Dermis microvascular lymphatic vessel endothelial cell (primary cell): ENCODE results near the gene TUBGCP2. TPM values are rescaled to one million over a fixed set of nuclear protein-coding genes. Genes with fewer than 3 reads are reported as not detected.
"Not testable (repeated sequence)": the region's sequence is repeated elsewhere in the genome, so short reads cannot be mapped to it uniquely, and the experiment has no call there.

Experiments used
- DNase-seq, 2 donors: peaks; one replicate each; pipeline versions ENCODE4 v3.0.0 to v3.0.0-alpha.2; 2010; ENCODE audit warnings: low read depth in 2 of 2
- total RNA-seq: library from RNA; depleted of rRNA; stranded (reverse); fragments of >200 nt; gene quantifications from 2 replicates; pipeline ENCODE4 v1.2.1, GENCODE V29; 2014

The TUBGCP2 gene
- total RNA-seq, 1 donor from 2014 or later, result 29.5 TPM

DNA sequence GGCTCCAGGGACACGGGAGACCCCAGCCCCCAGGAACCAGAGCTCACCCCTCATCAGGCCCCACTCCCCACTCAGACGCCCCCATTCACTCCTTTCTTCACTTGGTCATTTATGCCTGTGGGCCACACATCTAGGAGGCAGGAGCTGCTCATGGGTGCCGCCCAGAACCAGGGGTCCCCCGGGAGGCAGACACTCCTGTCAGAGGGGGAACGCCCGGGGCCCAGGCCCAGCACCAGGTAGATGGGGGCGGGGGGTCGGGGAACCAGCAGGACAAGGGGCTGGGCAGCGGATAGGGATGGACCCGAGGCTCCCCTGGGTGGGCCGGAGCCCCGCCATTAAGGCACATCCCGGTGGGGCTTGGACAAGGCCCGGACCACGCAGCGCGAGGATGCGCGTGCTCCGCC lies 16.2 kb upstream of the TUBGCP2 start:
- DNase-seq, result no peak

DNA sequence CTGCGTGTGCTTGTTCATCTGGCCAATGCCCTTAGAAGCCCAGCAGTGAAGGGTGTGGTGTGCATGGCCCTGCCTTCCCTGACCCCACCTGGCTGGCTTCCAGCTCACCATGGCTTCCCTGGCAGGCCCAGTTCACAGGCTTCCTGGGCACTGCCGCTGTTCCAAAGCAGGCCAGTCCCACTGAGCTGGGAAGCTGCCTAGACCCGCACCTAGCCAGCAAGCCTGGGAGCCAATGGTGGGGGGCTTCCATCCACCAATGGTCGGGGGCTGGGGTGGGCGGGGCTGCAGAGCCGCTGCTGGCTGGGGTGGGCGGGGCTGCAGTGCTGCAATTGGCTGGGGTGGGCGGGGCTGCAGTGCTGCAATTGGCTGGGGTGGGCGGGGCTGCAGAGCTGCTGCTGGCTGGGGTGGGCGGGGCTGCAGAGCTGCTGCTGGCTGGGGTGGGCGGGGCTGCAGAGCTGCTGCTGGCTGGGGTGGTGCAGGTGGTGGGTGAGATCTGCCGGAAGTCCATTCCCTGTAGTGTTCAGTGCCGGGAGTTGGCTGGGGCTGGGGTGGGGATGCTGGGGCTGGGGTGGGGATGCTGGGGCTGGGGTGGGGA lies 15.6 kb upstream of the TUBGCP2 start:
- peak in 1 of 2 donors; percentile 57 for DNase-seq

DNA sequence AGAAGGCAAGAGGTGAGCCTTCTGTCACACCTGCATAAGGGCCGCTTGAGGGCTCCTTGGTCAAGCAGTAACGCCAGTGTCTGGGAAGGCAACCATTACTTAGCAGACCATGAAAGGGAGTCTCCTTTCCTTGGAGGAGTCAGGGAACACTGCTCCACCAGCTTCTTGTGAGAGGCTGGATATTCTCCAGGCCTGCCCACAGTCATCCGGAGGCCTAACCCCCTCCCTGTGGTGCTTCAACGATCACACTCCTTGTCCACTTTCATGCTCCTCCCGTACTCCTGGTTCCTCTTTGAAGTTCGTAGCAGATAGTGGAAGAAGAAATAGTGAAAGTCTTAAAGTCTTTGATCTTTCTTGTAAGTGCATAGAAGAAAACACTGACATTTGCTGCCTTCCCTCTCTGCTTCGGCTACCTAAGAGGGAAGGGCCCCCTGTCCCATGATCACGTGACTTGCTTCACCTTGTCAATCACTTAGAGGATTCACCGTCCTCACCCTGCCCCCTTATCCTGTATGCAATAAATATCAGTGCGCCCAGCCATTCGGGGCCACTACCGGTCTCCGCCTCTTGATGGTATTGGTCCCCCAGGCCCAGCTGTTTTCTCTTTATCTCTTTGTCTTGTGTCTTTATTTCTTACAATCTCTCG lies 13.5 kb upstream of the TUBGCP2 start:
- DNase-seq, result not testable (repeated sequence)

DNA sequence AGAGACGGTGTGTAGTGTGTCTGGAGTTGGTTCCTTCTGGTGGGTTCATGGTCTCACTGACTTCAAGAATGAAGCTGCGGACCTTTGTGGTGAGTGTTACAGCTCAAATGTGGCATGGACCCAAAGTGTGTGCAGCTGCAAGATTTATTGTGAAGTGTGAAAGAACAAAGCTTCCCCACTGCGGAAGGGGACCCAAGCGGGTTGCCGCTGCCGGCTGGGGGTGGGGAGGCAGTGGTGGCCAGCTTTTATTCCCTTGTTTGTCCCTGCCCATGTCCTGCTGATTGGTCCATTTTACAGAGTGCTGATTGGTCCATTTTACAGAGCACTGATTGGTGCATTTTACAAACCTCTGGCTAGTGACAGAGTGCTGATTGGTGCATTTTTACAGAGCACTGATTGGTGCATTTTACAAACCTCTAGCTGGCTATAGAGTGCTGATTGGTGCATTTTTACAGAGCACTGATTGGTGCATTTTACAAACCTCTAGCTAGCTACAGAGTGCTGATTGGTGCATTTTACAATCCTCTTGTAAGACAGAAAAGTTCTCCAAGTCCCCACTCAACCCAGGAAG lies 12.3 kb upstream of the TUBGCP2 start:
- DNase-seq, result not testable (repeated sequence)

DNA sequence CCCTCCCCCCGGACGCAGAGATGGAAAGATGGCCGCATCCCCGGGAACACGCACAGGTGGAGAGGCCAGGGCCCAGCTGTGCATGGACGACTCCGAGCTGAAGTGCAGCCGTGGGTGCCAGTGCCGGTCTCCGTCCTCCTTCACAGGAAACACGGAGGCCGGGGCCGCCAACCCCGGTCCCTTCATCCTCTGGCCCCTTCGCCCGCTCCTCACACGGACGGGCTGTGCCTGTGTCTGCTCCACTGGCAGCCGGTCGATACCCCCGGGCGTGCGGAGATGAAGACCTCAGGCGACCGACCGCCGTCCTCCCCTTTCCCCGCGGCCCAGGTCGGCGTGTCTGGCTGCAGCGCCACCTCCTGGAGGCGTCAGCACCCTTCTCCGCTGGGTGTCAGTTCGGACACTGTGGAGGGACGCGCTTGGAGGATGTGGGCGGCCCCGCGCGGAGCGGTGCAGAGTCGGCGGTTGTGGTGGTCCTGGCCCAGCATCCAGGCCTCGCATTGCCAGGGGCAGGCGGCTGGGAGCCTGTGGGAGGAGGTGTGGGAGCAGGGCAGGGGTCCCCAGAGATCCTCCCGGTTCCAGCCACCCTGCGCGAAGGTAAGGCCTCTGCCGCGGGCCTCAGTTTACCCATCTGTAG lies 9.9 kb upstream of the TUBGCP2 start:
- peak in 1 of 2 donors; percentile 62 for DNase-seq

DNA sequence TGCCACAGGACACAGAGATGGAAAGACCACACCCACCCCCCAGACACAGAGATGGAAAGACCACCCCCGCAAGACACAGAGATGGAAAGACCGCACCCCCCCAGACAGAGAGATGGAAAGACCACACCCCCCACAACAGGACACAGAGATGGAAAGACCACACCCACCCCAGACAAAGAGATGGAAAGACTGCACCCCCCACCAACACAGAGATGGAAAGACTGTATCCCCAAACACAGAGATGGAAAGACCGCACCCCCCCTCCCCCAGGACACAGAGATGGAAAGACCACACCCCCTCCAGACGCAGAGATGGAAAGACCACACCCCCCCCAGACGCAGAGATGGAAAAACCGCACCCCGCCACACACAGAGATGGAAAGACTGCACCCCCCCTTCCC lies 8.1 kb upstream of the TUBGCP2 start:
- DNase-seq, result no peak

DNA sequence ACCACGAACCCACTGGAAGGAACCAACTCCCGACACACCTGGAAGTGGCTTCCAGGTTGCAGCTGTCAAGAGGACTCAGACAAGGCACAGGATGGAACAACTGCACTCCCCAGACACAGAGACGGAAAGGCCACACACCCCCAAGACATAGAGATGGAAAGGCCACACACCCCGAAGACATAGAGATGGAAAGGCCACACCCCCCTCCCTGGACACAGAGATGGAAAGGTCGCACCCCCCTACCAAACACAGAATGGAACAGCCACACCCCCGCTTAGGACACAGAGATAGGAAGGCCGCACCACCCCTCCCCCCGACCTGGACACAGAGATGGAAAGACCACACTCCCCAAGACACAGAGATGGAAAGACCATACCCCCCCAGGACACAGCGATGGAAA lies 7.6 kb upstream of the TUBGCP2 start:
- no peak for DNase-seq

DNA sequence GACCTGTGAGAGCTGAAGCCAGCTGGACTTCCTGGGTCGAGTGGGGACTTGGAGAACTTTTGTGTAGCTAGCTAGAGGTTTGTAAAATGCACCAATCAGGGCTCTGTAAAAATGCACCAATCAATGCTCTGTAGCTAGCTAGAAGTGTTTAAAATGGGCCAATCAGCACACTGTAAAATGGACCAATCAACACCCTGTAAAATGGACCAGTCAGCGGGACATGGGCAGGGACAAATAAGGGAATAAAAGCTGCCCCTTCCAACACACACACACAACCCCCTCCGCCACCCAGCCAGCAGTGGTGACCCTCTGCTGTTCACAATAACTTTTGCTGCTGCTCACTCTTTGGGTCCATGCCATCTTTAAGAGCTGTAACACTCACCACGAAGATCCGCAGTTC lies 7.2 kb upstream of the TUBGCP2 start:
- no peak for DNase-seq

DNA sequence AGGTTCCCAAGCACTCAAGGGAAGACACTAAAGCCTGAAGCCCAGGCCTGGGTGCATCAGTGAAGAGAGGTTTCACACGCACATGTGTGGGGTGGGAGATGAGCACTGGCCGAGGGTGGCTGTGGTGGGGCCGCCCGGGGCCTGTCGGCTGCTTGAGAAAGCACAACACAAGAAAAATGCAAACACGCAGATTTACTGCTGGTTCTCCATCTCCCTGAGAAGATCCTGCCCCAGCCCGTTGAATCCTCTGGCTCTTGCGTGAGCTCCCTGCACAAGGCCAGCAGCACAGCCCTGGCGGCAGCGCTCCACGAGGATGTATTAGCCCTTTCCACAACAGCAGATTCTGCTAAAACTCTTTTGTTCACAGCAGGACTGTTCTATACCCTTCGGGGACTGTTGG lies 6.2 kb upstream of the TUBGCP2 start:
- no peak for DNase-seq

DNA sequence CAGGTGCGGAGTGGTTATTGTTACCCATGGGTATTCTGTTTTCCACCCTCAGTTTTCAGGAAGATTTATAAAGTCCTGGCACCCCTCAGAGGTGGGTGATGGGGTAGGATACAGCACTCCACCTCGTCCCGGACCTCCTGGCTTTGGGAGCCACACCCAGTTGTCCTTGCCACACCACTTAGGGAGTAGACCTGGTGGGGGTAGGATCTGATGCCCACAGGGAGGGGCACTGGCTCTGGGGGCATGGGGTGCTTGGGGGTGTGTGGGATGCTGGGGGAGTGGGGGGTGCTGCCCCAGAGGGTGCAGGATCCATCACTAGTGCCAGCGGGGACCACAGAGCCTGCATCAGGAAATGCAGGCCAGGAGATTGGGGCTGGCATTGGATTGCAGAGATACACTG lies 4.5 kb upstream of the TUBGCP2 start:
- DNase-seq, result no peak

DNA sequence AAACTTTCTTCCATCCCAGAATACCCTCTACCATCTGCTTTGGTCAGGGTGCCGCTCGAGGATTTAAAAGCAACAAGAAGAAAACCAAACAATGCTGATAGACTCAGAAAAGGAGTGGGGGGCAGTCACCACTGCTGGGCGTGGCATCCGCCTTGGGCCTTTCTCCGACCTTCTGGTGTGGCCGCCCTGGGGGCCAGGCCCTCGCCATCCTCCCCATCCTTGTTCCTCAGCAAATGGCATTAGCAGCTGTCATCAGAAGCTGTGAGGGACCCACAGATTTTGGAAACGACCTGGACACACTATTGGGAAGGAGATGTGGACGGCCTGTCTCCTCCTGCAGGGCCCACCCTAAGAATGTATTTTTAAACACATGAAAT lies 4.1 kb upstream of the TUBGCP2 start:
- no peak for DNase-seq

DNA sequence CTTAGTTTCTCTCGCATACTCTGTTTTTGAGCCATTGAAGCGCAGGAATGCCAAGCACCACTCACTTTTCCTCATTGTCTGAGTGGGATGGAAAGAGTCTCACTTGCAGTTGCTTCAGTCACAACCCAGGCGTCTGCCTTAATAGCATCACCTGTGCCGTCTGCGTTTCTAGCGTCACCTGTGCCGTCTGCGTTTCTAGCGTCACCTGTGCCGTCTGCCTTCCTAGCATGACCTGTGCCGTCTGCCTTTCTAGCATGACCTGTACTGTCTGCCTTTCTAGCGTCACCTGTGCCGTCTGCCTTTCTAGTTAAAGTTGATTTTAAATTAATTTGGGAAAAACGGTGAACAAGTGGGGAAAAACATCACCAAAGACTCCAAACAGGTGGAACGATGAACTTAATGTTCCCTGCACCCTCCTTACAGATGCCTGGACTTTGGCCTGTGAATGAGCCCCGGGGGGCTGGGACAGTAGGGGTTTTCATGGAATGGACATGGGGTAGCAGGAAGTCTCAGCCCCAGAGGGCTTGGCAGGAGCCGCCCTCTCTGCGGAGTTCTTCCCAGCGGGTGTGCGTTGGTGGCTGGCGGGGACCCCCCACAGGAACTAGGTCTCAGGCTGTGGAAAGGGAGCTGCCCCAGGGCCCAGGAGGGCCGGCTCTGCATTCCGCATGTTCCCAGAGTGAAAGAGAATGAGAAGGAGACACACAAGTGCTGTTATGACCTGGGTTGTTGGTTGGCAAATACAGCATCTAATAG lies 3.5 kb upstream of the TUBGCP2 start:
- DNase-seq, result no peak

DNA sequence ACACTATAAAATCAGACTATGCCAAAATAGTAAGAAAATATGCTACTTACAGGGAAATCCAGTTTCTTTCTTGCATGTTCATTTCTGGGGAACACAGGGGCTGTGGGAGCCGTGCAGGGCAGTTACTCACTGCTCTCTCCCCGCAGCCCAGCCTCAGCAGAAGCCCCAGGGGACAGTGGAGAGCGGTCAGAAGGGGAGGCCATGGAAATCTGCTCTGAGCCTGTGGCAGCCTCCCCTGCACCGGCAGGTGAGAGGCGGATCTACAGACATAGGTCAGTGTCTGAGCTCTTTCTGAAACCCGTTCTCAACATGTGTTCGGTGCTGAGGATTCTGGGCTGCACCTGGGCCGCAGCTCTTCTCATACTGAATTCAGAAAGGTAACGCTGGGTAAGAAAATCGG lies 2.9 kb upstream of the TUBGCP2 start:
- DNase-seq, result no peak

DNA sequence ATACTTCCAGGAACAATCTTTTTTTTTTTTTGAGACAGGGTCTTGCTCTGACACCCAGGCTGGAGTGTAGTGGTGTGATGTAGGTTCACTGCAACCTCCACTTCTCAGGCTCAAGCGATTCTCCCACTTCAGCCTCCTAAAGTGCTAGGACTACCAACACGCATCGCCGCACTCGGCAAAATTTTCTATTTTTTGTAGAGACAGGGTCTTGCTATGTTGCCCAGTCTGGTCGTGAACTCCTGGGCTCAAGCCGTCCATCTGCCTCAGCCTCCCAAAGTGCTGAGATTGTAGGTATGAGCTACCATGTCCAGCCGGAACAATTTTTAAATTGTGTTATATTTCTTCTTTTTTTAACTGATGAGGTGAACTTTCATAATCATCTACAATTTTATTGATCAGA lies 2.1 kb upstream of the TUBGCP2 start:
- DNase-seq, result no peak

DNA sequence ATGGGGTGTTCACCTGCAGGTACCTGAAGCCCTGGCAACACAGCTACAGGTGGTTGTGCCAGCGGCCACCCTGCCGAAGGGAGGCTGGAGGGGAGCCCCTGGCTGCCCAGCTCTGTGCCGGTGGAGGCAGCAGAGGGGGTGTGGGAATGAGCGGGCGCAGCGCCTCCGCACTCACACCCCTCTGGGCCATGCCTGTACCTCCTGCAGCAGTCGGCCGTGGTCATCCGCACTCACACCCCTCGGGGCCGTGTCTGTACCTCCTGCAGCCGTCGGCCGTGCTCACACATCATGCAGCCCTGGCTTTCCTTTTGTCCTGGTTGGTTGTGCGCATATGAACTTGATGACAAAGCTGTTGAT lies 1.7 kb upstream of the TUBGCP2 start:
- no peak for DNase-seq

DNA sequence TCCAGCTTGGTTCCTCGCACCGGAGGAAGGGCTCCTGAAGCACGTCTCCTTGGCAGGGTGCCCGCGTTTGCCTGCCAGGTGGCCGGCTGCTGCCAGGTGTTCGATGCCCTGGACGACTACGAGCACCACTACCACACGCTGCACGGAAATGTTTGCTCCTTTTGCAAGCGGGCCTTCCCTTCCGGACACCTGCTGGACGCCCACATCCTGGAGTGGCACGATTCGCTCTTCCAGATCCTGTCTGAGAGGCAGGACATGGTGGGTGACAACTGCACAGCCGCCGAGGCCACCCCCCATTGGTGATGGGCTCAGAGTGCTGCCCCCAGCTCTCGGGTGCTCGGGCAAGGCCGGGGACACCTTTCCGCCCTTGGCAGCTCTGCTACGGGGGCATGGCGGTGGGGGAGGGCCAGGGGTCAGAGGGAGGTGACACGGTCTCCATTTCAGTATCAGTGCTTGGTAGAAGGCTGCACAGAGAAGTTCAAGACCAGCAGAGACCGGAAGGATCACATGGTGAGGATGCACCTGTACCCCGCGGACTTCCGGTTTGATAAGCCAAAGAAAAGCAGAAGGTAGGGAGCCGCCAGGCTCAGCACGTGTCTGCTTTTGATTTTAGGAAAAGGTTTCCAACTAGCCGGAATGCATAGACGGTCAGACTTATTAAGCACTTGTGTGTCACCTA lies 1.2 kb upstream of the TUBGCP2 start:
- DNase-seq, result no peak

DNA sequence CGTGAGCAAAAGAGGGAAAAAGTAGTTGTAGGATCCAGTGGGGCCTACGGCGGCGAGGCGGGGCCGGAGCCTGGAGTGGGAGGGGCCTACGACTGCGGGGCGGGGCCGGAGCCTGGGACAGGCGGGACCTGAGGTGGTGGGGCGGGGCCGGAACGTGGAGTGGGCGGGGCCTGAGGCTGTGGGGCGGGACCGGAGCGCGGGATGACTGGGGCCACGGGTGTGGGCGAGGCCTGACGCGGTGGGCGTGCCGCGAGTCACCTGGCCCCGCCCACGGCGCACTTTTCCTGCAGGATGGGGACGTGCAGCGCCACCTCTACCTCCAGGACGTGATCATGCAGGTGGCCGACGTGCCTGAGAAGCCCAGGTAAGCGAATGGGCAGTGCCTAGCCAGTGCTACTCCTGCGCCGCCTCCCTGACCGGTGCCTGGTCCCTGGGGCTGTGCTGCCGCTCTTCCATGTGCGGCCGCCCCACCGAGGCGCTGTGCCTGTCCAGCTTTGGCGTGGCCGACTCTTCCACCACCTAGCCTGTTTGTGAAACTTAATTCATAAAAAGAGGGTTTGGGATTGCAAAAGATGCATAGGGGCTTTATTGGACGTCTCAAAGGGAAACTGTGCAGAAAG lies 538 bp upstream of the TUBGCP2 start:
- DNase-seq, result peak; percentile 80 to 94

DNA sequence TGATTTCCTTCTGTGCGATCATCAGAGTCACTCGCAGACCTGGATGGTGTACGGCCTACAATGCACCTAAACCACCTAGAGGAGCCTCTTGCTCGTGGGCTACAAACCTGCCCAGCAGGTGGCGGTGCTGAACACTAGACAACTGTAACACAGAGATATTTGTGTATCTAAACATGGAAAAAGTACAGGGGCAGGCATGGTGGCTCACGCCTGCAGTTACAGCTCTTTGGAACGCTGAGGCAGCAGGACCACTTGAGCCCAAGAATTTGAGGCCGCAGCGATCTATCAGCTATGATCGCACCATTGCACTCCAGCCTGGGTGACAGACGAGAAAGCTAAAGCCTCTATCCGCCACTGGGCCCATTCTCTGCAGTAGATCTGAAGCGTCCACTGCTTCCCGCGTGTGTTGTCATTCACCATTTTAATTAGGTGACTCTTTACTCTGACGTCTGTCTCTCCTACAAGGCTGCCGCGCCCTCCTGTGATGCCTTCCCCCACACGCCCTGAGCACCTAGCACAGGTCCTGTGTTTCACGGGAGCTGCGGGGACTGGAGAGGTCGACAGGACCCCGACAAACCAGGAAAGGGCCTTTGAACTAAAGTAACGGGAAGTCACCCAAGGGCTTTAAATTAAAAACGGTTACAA lies 774 bp downstream of the TUBGCP2 start:
- peak; percentile 79 to 82 for DNase-seq

DNA sequence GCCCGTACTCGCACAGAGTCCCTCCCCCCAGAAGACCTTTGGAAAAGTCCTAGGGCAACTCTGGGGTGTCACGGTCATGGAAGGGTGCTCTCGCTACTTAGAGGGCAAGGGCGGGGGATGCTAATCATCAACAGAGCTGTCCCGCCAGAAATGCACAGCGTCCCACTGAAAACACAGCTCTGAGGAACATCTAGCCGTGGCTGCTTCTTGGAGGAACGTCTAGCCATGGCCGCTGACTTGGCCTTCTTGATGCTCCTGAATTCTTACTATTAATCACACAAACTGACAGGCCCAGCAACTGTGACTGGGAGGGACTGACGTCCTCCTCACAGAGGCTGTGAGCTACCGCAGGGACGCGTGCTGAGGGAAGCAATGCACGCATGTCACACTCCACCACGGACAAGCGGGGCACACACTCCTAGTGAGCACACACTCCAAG lies 1.7 kb downstream of the TUBGCP2 start:
- no peak for DNase-seq

DNA sequence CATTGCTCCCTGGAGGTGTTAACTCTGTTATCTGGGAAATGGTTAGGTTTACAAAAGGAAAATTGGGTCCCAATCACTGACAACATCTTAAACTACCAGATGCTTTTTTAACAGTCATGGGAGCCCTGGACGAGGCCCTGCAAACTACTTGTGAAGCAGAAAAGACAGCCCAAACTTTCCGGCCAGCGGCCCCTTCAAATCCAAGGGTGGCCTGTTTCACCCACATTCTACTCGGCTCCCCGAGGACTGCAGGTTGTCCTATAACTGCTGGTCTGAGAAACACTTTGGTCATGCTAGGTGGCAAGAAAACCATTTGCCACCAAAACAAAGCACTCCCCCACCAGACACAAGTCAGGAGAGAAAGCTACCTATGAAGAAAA lies 2.6 kb downstream of the TUBGCP2 start:
- DNase-seq, result no peak

DNA sequence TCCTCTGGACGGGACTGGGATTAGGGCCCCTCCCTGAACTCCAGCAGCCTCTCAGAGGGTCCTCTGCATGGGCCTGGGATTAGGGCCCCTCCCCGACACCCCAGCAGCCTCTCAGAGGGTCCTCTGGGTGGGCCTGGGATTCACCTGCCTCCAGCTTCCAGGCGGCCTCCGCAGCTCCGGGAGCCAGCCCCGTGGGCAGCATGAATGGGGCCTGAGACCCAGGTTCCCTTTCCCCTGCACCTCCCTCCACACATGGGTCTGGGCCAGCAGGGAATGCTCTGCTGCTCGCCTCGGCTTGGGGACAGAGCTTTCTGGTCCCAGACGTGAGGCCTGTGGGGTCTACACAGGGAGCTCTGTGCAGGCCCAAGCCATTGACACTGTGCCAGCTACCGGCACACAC lies 5.5 kb downstream of the TUBGCP2 start:
- DNase-seq, result no peak
